Uterus (tissue), 2 donors: Measurements from ENCODE around the gene VEGFD.
"Not testable (repeated sequence)": the region's sequence is repeated elsewhere in the genome, so short reads cannot be mapped to it uniquely, and the experiment has no call there.

Experiments
- CTCF ChIP-seq, 4 experiments: fragments of 200-600 bp in 2 of 4; fragments of 450-650 bp in 2 of 4; sonication (generic) in 2 of 4; IDR thresholded peaks; one replicate each; pipeline ENCODE4 v1.5.1; 2016 to 2019; ENCODE audit warnings: antibody characterized with exemption in 4 of 4, mild to moderate bottlenecking in 2 of 4, moderate library complexity in 1 of 4
- POLR2A ChIP-seq, 2 donors: fragments of 450-650 bp; IDR thresholded peaks; one replicate each; pipeline ENCODE4 v1.6.1; 2016; ENCODE audit warnings: antibody characterized with exemption in 2 of 2, mild to moderate bottlenecking in 1 of 2, moderate library complexity in 1 of 2

GRCh38 chrX:15305899-15306298 lies 78.3 kb downstream of the VEGFD start:
- TF ChIP-seq CTCF, POLR2A (IDR thresholded peaks at IDR 0.05): not testable (repeated sequence)
